ENCODE measurements around the gene EEF2K.

DNA sequence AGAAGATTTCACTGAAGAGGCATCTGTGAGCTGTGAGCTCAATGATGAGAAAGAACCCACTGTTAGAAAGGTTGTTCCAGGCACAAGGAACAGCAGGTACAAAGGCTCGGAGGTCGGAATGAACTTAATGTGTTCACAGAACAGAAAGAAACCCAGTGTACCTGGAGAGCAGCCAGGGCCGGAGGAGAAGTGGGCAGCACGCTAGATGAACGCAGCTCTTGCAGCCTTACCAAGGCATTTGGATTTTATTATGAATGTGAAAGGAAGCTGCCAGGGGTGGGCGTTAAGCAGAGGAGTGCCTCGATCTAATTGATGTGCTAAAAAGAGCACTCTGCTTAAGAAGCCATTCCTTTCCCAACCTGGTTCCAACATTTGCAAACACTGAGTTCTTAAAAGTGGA lies 19.0 kb downstream of the EEF2K start:
- TF ChIP-seq, protein P1, sequence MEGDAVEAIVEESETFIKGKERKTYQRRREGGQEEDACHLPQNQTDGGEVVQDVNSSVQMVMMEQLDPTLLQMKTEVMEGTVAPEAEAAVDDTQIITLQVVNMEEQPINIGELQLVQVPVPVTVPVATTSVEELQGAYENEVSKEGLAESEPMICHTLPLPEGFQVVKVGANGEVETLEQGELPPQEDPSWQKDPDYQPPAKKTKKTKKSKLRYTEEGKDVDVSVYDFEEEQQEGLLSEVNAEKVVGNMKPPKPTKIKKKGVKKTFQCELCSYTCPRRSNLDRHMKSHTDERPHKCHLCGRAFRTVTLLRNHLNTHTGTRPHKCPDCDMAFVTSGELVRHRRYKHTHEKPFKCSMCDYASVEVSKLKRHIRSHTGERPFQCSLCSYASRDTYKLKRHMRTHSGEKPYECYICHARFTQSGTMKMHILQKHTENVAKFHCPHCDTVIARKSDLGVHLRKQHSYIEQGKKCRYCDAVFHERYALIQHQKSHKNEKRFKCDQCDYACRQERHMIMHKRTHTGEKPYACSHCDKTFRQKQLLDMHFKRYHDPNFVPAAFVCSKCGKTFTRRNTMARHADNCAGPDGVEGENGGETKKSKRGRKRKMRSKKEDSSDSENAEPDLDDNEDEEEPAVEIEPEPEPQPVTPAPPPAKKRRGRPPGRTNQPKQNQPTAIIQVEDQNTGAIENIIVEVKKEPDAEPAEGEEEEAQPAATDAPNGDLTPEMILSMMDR (IDR thresholded peaks at IDR 0.05) = no peak
- TF ChIP-seq EP300 (IDR thresholded peaks at IDR 0.05; ENCODE audit: low read depth) (no peak), POLR2A (IDR thresholded peaks at IDR 0.05) (no peak), POLR2AphosphoS5 (IDR thresholded peaks at IDR 0.05) (no peak)
